ENCODE results near the gene NIFK. TPM values are rescaled to one million over a fixed set of nuclear protein-coding genes. Genes with fewer than 3 reads are reported as not detected.
A peak's percentile ranks its signal among the peaks of the same experiment; 100 is the strongest.

The NIFK gene
- total and polyA plus RNA-seq, 7 donors = 19.9 to 51.2 (median 27.5) TPM

DNA sequence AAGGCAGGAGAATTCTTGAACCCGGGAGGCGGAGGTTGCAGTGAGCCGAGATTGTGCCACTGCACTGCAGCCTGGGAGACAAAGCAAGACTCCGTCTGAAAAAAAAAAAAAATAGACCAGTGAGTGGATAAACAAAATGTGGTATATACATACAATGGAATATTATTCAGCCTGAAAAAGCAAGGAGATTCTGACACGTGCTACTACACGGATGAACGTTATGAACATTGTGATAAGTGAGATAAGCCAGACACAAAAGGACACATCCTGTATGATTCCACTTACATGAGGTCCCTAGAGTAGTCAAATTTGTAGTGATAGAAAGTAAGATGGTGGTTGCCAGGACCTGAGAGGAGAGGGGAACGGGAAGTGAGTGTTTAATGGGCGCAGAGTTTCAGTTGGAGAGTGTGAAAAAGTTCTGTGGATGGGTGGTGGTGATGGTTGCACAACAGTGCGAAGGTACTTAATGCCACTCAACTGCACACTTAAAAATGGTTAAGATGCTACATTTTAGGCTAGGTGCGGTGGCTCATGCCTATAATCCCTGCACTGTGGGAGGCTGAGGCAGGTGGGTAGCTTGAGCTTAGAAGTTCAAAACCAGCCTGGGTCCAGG is 38.3 kb downstream of the NIFK start:
- DNase-seq = peak; percentile 11
- Histone ChIP-seq H3K36me3 (no peaks in the 10 kb centered on the region), H3K27me3 (no peaks in the 10 kb centered on the region), H3K9me3 (no peaks in the 10 kb centered on the region), H3K4me1 (peaks cover 0 to 7% (median 0%) of the 10 kb centered on the region in 4 donors), H3K4me3 (no peak overlapping the region), H3K27ac (no peak overlapping the region)
- TF ChIP-seq EP300 (IDR thresholded peaks at IDR 0.05) (no peak), POLR2AphosphoS5 (IDR thresholded peaks at IDR 0.05) (no peak), POLR2A (IDR thresholded peaks at IDR 0.05) (no peak)
- TF ChIP-seq, protein P1, sequence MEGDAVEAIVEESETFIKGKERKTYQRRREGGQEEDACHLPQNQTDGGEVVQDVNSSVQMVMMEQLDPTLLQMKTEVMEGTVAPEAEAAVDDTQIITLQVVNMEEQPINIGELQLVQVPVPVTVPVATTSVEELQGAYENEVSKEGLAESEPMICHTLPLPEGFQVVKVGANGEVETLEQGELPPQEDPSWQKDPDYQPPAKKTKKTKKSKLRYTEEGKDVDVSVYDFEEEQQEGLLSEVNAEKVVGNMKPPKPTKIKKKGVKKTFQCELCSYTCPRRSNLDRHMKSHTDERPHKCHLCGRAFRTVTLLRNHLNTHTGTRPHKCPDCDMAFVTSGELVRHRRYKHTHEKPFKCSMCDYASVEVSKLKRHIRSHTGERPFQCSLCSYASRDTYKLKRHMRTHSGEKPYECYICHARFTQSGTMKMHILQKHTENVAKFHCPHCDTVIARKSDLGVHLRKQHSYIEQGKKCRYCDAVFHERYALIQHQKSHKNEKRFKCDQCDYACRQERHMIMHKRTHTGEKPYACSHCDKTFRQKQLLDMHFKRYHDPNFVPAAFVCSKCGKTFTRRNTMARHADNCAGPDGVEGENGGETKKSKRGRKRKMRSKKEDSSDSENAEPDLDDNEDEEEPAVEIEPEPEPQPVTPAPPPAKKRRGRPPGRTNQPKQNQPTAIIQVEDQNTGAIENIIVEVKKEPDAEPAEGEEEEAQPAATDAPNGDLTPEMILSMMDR (IDR thresholded peaks at IDR 0.05) = no peak
- WGBS, 2 donors = 90 to 93% methylated on average over 11 of the region's 11 CpGs
- intact Hi-C loops (cut with DNase I) = no loop called here

DNA sequence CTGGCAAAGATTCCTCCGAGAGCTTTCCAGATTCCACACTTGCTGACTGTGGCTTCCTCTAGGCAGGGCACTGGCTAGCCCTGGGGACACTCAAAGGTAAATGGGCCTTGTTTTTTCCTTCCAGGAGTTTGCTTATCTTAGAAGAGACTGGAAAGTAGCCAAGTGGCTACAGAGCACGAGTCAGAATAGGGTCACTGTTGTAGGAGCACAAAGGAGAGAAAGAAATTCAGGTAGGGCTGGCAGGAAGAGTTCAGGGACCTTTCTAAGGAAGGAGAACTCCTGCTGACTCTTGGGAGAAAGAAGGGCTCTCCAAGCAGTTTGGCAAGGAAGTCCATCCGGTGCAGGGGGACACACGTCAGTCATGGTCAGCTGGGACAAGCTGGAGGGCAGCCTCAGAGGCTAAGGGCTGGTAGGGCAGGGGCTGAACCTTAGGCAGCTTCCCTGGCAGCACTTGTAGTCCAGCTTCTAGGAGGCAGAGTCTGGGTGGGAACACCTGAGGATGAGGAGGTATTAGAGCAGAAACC is 39.5 kb downstream of the NIFK start:
- WGBS, 2 donors = 30 to 51% methylated on average over 4 of the region's 4 CpGs
- Histone ChIP-seq H3K36me3 (no peaks in the 10 kb centered on the region), H3K27ac (peak overlapping the region in 1 of 4 donors; percentile 35), H3K4me1 (peaks cover 0 to 7% (median 0%) of the 10 kb centered on the region in 4 donors), H3K4me3 (no peak overlapping the region), H3K27me3 (no peaks in the 10 kb centered on the region), H3K9me3 (no peaks in the 10 kb centered on the region)
- TF ChIP-seq POLR2A (IDR thresholded peaks at IDR 0.05) (no peak), POLR2AphosphoS5 (IDR thresholded peaks at IDR 0.05) (no peak), EP300 (IDR thresholded peaks at IDR 0.05) (no peak)
- TF ChIP-seq, protein P1 (IDR thresholded peaks at IDR 0.05) = no peak
- intact Hi-C loops (cut with DNase I) = no loop called here
- DNase-seq = peak; percentile 27

DNA sequence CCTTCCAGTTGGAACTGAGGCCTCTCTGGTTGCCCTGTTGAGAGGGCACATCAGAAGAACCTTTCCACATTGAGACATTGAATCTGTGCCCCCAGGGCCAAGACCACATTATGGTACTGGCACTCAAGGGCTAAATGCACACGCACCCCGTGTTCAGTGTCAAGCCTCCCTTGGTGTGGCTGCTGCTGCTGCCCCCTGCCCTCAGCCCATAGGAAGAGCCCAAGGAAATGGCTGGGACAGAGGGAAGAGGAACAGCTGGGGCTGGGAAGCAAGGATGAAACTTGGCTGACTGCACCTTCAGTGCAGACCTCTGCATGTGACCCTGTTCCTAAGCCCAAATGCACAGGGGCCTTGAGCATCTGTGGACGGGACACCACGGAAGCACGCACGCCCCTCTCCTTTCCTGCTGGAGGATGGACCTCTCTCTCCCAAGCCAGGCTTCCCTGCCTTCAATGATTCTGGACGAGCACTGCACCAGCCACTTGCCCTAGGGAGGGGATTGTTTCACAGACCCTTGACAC is 40.2 kb downstream of the NIFK start:
- peak; percentile 29 for DNase-seq
- Histone ChIP-seq H3K4me1 (peaks cover 0 to 7% (median 0%) of the 10 kb centered on the region in 4 donors), H3K9me3 (no peaks in the 10 kb centered on the region), H3K36me3 (no peaks in the 10 kb centered on the region), H3K27me3 (no peaks in the 10 kb centered on the region), H3K4me3 (no peak overlapping the region), H3K27ac (no peak overlapping the region)
- 88 to 94% methylated on average over 7 of the region's 7 CpGs for WGBS, 2 donors
- TF ChIP-seq, protein P1 (IDR thresholded peaks at IDR 0.05) = no peak
- TF ChIP-seq EP300 (IDR thresholded peaks at IDR 0.05) (no peak), POLR2A (IDR thresholded peaks at IDR 0.05) (no peak), POLR2AphosphoS5 (IDR thresholded peaks at IDR 0.05) (no peak)
- intact Hi-C loops (cut with DNase I) = no loop called here

DNA sequence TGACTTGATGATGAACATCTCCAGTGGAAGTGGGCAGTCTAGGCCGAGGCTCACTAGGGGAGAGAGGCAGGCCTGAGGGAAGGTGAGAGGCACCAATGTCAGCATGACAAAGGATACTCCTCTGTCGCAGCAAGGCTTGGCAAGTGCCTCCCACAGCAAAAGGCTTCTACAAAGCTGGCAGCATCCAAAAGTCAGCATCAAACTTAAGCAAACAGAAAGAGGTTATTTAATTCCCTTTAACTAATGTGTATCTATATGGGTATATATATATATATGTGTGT is 41.6 kb downstream of the NIFK start:
- Histone ChIP-seq H3K4me3 (no peak overlapping the region), H3K4me1 (peaks cover 0 to 7% (median 0%) of the 10 kb centered on the region in 4 donors), H3K9me3 (no peaks in the 10 kb centered on the region), H3K36me3 (no peaks in the 10 kb centered on the region), H3K27me3 (no peaks in the 10 kb centered on the region), H3K27ac (peak overlapping the region in 1 of 4 donors; percentile 64)
- 85 to 90% methylated on average over 2 of the region's 2 CpGs for WGBS, 2 donors
- intact Hi-C loops (cut with DNase I) = no loop called here
- TF ChIP-seq POLR2A (IDR thresholded peaks at IDR 0.05) (no peak), POLR2AphosphoS5 (IDR thresholded peaks at IDR 0.05) (no peak), EP300 (IDR thresholded peaks at IDR 0.05) (no peak)
- TF ChIP-seq, protein P1 (IDR thresholded peaks at IDR 0.05) = no peak
- peak; percentile 18 for DNase-seq

Measured in sigmoid colon (tissue), 7 donors.